Measurements from ENCODE around the gene TMEM43.

DNA sequence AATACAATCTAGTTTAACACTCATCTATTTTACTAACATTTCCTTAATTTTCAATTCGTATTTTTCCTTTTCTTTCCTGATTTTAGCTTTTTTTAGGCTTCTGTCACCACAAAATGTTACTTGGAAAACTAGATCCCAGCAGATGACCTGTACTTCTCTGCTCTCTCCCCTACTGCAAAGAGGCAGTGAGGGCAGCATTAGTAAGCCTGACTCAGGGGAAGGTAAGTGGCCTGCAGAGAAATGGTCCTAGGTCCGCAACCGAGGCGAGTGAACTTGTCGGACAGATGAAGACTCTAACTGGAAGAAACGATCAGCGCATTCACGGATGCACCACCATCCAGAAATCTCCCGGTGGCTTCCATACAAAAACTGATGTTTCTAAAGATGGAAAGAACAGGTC is 20.4 kb downstream of the TMEM43 start:
- TF ChIP-seq, protein P1, sequence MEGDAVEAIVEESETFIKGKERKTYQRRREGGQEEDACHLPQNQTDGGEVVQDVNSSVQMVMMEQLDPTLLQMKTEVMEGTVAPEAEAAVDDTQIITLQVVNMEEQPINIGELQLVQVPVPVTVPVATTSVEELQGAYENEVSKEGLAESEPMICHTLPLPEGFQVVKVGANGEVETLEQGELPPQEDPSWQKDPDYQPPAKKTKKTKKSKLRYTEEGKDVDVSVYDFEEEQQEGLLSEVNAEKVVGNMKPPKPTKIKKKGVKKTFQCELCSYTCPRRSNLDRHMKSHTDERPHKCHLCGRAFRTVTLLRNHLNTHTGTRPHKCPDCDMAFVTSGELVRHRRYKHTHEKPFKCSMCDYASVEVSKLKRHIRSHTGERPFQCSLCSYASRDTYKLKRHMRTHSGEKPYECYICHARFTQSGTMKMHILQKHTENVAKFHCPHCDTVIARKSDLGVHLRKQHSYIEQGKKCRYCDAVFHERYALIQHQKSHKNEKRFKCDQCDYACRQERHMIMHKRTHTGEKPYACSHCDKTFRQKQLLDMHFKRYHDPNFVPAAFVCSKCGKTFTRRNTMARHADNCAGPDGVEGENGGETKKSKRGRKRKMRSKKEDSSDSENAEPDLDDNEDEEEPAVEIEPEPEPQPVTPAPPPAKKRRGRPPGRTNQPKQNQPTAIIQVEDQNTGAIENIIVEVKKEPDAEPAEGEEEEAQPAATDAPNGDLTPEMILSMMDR (conservative IDR thresholded peaks at IDR 0.05), result no peak
- no peak for TF ChIP-seq ZFX (IDR thresholded peaks at IDR 0.05)
